LNCAP (cell line): ENCODE results near the gene GDE1.

Source experiments
- TF ChIP-seq, protein P1 (sequence below): fragments of 450-650 bp; IDR thresholded peaks from 2 replicates; pipeline ENCODE4 v1.5.1; 2017; ENCODE audit warnings: mild to moderate bottlenecking

The GDE1 gene

GRCh38 chr16:19522397-19522732 lies 467 bp upstream of the GDE1 start:
- TF ChIP-seq, protein P1, sequence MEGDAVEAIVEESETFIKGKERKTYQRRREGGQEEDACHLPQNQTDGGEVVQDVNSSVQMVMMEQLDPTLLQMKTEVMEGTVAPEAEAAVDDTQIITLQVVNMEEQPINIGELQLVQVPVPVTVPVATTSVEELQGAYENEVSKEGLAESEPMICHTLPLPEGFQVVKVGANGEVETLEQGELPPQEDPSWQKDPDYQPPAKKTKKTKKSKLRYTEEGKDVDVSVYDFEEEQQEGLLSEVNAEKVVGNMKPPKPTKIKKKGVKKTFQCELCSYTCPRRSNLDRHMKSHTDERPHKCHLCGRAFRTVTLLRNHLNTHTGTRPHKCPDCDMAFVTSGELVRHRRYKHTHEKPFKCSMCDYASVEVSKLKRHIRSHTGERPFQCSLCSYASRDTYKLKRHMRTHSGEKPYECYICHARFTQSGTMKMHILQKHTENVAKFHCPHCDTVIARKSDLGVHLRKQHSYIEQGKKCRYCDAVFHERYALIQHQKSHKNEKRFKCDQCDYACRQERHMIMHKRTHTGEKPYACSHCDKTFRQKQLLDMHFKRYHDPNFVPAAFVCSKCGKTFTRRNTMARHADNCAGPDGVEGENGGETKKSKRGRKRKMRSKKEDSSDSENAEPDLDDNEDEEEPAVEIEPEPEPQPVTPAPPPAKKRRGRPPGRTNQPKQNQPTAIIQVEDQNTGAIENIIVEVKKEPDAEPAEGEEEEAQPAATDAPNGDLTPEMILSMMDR: no peak

DNA sequence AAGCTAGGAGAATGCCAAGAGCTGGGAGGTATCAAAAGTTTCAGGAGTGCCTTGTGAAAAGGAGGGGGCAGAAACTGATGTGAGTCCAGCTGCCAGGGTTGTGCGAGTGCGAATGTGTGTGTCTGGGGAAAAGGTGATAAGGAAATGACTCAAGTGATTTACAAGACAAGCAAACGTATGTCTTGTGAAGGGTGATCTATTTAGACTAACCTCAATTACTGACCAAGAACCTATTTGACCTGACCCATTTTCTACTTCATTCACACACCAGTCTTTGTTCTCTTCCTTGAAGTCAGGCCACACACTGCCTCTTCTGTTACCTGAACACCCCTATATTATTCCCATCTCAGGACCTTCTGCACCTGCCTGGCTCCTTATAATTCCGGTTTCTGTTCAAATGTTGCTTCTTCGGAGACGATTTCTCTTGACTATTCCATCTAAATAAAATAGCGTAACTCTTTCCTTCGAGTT lies 1.0 kb downstream of the GDE1 start:
- TF ChIP-seq, protein P1: no peak

DNA sequence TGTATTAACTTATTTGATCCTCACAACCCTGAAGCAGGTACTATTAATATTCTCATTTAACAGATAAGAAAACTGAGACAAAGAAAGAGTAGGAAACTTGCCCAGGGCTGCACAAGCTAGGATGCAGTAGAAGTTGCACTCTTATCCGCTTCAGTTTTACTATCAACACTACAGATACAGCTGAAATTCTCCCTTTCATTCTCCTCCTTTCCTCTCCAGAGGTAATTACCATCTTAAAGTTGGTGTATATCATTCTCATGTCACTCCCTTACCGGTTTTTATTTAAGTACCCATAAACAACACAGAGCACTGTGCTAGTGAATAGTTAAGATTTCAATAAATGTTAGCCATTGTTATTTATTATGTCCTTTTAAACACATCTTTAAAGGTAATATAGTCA lies 3.5 kb downstream of the GDE1 start:
- TF ChIP-seq, protein P1: no peak

DNA sequence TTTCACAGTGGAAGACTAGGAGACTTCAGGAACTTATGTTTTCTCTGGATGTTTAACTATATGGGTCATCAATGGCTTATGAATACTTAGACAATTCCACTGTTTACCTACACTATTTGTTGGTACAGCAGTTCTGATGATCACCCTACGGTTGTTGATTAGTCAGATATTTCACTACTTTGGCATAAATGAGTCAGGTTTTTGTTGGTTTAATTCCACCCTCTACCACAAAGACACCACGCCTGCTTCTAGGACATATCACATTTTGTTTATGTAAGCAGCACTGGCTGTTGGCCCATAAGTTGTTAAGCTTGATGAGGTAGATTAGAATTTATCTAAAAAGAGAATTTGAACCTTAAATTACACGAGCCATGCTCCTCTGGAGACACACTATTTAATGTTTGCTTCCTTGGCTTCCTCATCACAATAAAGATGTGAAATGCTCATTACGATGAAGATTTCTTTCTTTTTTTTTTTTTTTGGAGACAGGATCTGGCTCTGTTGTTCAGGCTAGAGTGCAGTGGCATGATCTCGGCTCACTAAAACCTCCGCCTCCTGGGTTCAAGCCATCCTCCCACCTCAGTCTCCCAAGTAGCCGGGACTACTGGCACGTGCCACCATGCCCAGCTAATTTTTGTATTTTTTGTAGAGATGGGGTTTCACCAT lies 4.3 kb downstream of the GDE1 start:
- TF ChIP-seq, protein P1: no peak

DNA sequence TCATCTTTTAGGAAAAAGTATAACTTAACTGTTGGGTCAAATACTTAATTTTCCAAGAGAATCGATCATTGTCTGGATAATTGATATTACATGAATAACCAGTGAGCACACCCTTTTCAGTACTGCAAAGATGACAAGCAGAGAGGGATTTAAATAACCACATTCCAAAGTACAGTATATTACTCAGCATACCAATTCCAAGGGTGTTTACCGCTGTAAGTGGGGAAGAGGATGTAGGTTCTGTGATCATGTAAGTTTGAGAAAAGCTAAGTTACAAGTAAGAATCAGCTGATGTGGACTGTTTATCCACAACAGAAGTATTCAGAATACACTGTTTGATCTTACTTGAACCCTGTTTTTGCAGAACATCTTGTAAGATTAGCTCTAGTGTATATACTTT lies 6.1 kb downstream of the GDE1 start:
- TF ChIP-seq, protein P1: no peak

DNA sequence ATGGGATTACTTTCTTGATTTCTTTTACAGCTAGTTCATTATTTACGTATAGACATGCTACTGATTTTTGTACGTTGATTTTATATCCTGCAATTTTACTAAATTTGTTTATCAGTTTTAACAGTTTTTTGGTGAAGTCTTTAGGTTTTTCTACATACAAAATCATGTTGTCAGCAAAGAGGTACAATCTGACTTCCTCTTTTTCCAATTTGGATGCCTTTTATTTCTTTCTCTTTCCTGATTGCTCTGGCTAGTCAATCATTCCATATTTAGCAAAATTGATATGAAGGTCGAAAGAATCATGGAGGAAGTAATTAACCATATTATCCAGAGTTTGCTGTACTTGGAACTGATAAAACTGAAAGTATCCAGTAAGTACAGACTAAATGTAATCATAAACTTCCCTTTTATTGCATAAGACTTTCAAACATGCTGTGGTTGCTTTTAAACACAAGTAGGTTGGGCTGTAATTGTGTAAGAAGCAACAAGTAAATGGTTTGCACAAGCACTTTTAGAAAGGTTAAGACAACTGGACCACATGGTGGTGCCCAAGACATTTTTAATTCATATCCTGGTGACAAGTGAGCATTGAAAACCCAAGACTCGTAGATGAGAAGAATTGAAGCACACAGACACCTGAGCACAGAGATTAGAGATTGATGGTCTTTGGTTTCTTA lies 8.4 kb downstream of the GDE1 start:
- TF ChIP-seq, protein P1: no peak

- TF ChIP-seq, protein P1: no peak
Observed at GRCh38 chr16:19512297-19512696, 9.6 kb downstream of the GDE1 start.
